GM10266 (cell line): Measurements from ENCODE around the gene TRAFD1.

Experiments used
- DNase-seq: peaks from one replicate; pipeline ENCODE4 v3.0.0; 2012; ENCODE audit errors: extremely low spot score
- CTCF ChIP-seq: IDR thresholded peaks from 2 replicates; pipeline ENCODE4 v1.5.1; 2012; ENCODE audit warnings: mild to moderate bottlenecking, low read depth; ENCODE audit not compliant: control insufficient read depth, insufficient read depth; ENCODE audit errors: missing control alignments

Gene TRAFD1

GRCh38 chr12:112134731-112135130, 9.4 kb downstream of the TRAFD1 start:
- DNase-seq = no peak
- TF ChIP-seq CTCF = no peak

- TF ChIP-seq CTCF = no peak
- DNase-seq = no peak
Measured at GRCh38 chr12:112140728-112141127, 15.4 kb downstream of the TRAFD1 start.

GRCh38 chr12:112146123-112146522, 20.8 kb downstream of the TRAFD1 start:
- no peak for DNase-seq
- no peak for TF ChIP-seq CTCF

- DNase-seq = no peak
- TF ChIP-seq CTCF = no peak
Measured at GRCh38 chr12:112148031-112148513, 22.7 kb downstream of the TRAFD1 start.

GRCh38 chr12:112149596-112149995, 24.2 kb downstream of the TRAFD1 start:
- TF ChIP-seq CTCF = no peak
- DNase-seq = no peak

GRCh38 chr12:112151766-112152541, 26.6 kb downstream of the TRAFD1 start:
- no peak for DNase-seq
- TF ChIP-seq CTCF = no peak

GRCh38 chr12:112153181-112153892, 28.0 kb downstream of the TRAFD1 start:
- TF ChIP-seq CTCF = no peak

More at GRCh38 chr12:112153181-112153892, 28.0 kb downstream of the TRAFD1 start:
- DNase-seq = no peak
